Stimulated activated naive CD8-positive, alpha-beta T cell treated with anti-CD3 and anti-CD28 coated beads, Interleukin-15, Interleukin-2, amounts not matched to agents 100 U/mL and 50 U/mL, for 24 hours (primary cell): Measurements from ENCODE around the gene DOLK.
"Not testable (repeated sequence)": the region's sequence is repeated elsewhere in the genome, so short reads cannot be mapped to it uniquely, and the experiment has no call there.

Source experiments
- ATAC-seq: fragments of 150-1000 bp; cut with Tn5 transposase; one replicate; pipeline ENCODE4 v1.10.0; 2021
- DNase-seq: peaks from one replicate; pipeline ENCODE4 v3.0.0; 2021

Gene DOLK

GRCh38 chr9:128947527-128948301 is at the start of gene DOLK, which contains the start of gene NUP188:
DOLK (minus strand) TSS chr9:128947603; CDS start chr9:128947303, 300 bp downstream.
NUP188 (plus strand) TSS chr9:128947699; CDS start chr9:128947720, 21 bp downstream.
- DNase-seq (peak; percentile 100), ATAC-seq (peak; percentile 84)

GRCh38 chr9:128995791-128996190 is 48.4 kb upstream of the DOLK start:
- DNase-seq (no peak), ATAC-seq (no peak)

GRCh38 chr9:128992995-128993394 is 45.6 kb upstream of the DOLK start:
- no peak for DNase-seq
- no peak for ATAC-seq

- no peak for ATAC-seq
Measured at GRCh38 chr9:128987805-128988204, 40.4 kb upstream of the DOLK start.

GRCh38 chr9:128986671-128987070 is 39.3 kb upstream of the DOLK start:
- DNase-seq (no peak), ATAC-seq (no peak)

More at GRCh38 chr9:128987805-128988204, 40.4 kb upstream of the DOLK start:
- DNase-seq, result no peak

GRCh38 chr9:128983536-128983935 is 36.1 kb upstream of the DOLK start:
- no peak for DNase-seq
- ATAC-seq, result no peak

GRCh38 chr9:128979111-128979510 is 31.7 kb upstream of the DOLK start:
- no peak for ATAC-seq
- DNase-seq, result no peak

- no peak for ATAC-seq
- DNase-seq, result no peak
Measured at GRCh38 chr9:128972956-128973355, 25.6 kb upstream of the DOLK start.

- DNase-seq (no peak), ATAC-seq (no peak)
Measured at GRCh38 chr9:128969491-128969890, 22.1 kb upstream of the DOLK start.

- not testable (repeated sequence) for ATAC-seq
Measured at GRCh38 chr9:128961403-128961802, 14.0 kb upstream of the DOLK start.

GRCh38 chr9:128947277-128947526 is 201 bp downstream of the DOLK start:
- ATAC-seq (no peak), DNase-seq (no peak)

More at GRCh38 chr9:128961403-128961802, 14.0 kb upstream of the DOLK start:
- not testable (repeated sequence) for DNase-seq

GRCh38 chr9:128946571-128947276 is 679 bp downstream of the DOLK start:
- ATAC-seq, result peak; percentile 15
- peak; percentile 14 for DNase-seq

- no peak for ATAC-seq
- no peak for DNase-seq
Measured at GRCh38 chr9:128945798-128946501, 1.5 kb downstream of the DOLK start.

GRCh38 chr9:128944966-128945365 is 2.4 kb downstream of the DOLK start:
- not testable (repeated sequence) for ATAC-seq, DNase-seq

GRCh38 chr9:128943832-128944620 is 3.4 kb downstream of the DOLK start:
- ATAC-seq (no peak), DNase-seq (no peak)

GRCh38 chr9:128940946-128941755 is 6.3 kb downstream of the DOLK start:
- ATAC-seq (no peak), DNase-seq (no peak)

- ATAC-seq, result no peak
- DNase-seq, result no peak
Measured at GRCh38 chr9:128940271-128940921, 7.0 kb downstream of the DOLK start.

- no peak for ATAC-seq
- no peak for DNase-seq
Measured at GRCh38 chr9:128937310-128938165, 9.9 kb downstream of the DOLK start.

- no peak for ATAC-seq
- no peak for DNase-seq
Measured at GRCh38 chr9:128936171-128936865, 11.1 kb downstream of the DOLK start.
